Epithelial cell of esophagus (primary cell): Measurements from ENCODE around the gene DCDC2.
"Not testable (repeated sequence)": the region's sequence is repeated elsewhere in the genome, so short reads cannot be mapped to it uniquely, and the experiment has no call there.

ENCODE experiments used
- DNase-seq: peaks from one replicate; pipeline ENCODE4 v3.0.0; 2010; ENCODE audit warnings: low read depth
- H3K4me3 ChIP-seq: 2 replicates; pipeline ENCODE4 v1.5.1; 2011; ENCODE audit warnings: mild to moderate bottlenecking, low read length, control low read depth
- CTCF ChIP-seq: IDR thresholded peaks from 2 replicates; pipeline ENCODE4 v1.5.1; 2011; ENCODE audit warnings: low read depth, mild to moderate bottlenecking, low read length, control low read depth, inconsistent platforms; ENCODE audit not compliant: insufficient read depth; ENCODE audit errors: missing control alignments

Gene DCDC2

GRCh38 chr6:24323632-24324337 is 34.1 kb downstream of the DCDC2 start:
- no peak for TF ChIP-seq CTCF
- no peak for DNase-seq
- H3K4me3 ChIP-seq = no peak overlapping the region

- H3K4me3 ChIP-seq = no peak overlapping the region
- no peak for TF ChIP-seq CTCF
- no peak for DNase-seq
Measured at GRCh38 chr6:24322924-24323323, 34.9 kb downstream of the DCDC2 start.

GRCh38 chr6:24322446-24322845 is 35.4 kb downstream of the DCDC2 start:
- not testable (repeated sequence) for DNase-seq, H3K4me3 ChIP-seq

- H3K4me3 ChIP-seq = no peak overlapping the region
- TF ChIP-seq CTCF = no peak
- DNase-seq = no peak
Measured at GRCh38 chr6:24321538-24322162, 36.2 kb downstream of the DCDC2 start.

- TF ChIP-seq CTCF = no peak
- DNase-seq = peak; percentile 73
- H3K4me3 ChIP-seq = no peak overlapping the region
Measured at GRCh38 chr6:24313251-24314141, 44.4 kb downstream of the DCDC2 start.

- not testable (repeated sequence) for DNase-seq, H3K4me3 ChIP-seq
Measured at GRCh38 chr6:24311775-24312174, 46.1 kb downstream of the DCDC2 start.

GRCh38 chr6:24307881-24308280 is 50.0 kb downstream of the DCDC2 start:
- peak; percentile 11 for DNase-seq
- no peak overlapping the region for H3K4me3 ChIP-seq
- TF ChIP-seq CTCF = no peak
